Hepatocyte (in vitro differentiated cells): ENCODE data around the gene CAP2. TPM values are rescaled to one million over a fixed set of nuclear protein-coding genes. Genes with fewer than 3 reads are reported as not detected.
"Not testable (repeated sequence)": the region's sequence is repeated elsewhere in the genome, so short reads cannot be mapped to it uniquely, and the experiment has no call there.

Experiments
- DNase-seq: peaks from one replicate; pipeline ENCODE4 v3.0.0-alpha.2; 2016; ENCODE audit warnings: low spot score
- H2AFZ ChIP-seq: fragments of 200-600 bp; sonication (generic); 2 replicates; pipeline ENCODE4 v1.6.0; 2016; ENCODE audit warnings: antibody characterized with exemption, mild to moderate bottlenecking
- H3K27ac ChIP-seq: fragments of 200-600 bp; sonication (generic); 2 replicates; pipeline ENCODE4 v1.5.1; 2016; ENCODE audit warnings: mild to moderate bottlenecking
- H3K27me3 ChIP-seq: fragments of 200-600 bp; sonication (generic); 2 replicates; pipeline ENCODE4 v1.6.1; 2016
- H3K36me3 ChIP-seq: fragments of 200-600 bp; sonication (generic); replicated peaks from 2 replicates; pipeline ENCODE4 v1.5.1; 2016; ENCODE audit warnings: low read depth; ENCODE audit not compliant: insufficient read depth
- H3K4me1 ChIP-seq: fragments of 200-600 bp; sonication (generic); 2 replicates; pipeline ENCODE4 v1.5.1; 2016; ENCODE audit warnings: mild to moderate bottlenecking, moderate library complexity; ENCODE audit not compliant: insufficient read depth
- H3K4me2 ChIP-seq: fragments of 200-600 bp; sonication (generic); 2 replicates; pipeline ENCODE4 v1.6.0; 2016
- H3K4me3 ChIP-seq: fragments of 200-600 bp; sonication (generic); 2 replicates; pipeline ENCODE4 v1.5.1; 2016; ENCODE audit warnings: mild to moderate bottlenecking
- H3K79me2 ChIP-seq: fragments of 200-600 bp; sonication (generic); 2 replicates; pipeline ENCODE4 v1.6.0; 2017; ENCODE audit warnings: mild to moderate bottlenecking
- H3K9me2 ChIP-seq: fragments of 200-600 bp; sonication (generic); replicated peaks from 2 replicates; pipeline ENCODE4 v1.6.0; 2017; ENCODE audit warnings: mild to moderate bottlenecking; ENCODE audit not compliant: insufficient read depth
- H3K9me3 ChIP-seq: fragments of 200-600 bp; sonication (generic); 2 replicates; pipeline ENCODE4 v1.5.1; 2016; ENCODE audit warnings: low read depth, mild to moderate bottlenecking
- H4K20me1 ChIP-seq: fragments of 200-600 bp; sonication (generic); 2 replicates; pipeline ENCODE4 v1.6.0; 2016; ENCODE audit warnings: mild to moderate bottlenecking; ENCODE audit not compliant: insufficient read depth, poor library complexity, severe bottlenecking
- CTCF ChIP-seq: fragments of 200-600 bp; sonication (generic); IDR thresholded peaks from 2 replicates; pipeline ENCODE4 v1.5.1; 2016; ENCODE audit warnings: antibody characterized with exemption, mild to moderate bottlenecking; ENCODE audit not compliant: poor library complexity
- EZH2 ChIP-seq: fragments of 200-600 bp; sonication (generic); IDR thresholded peaks from 2 replicates; pipeline ENCODE4 v1.6.1; 2016; ENCODE audit warnings: antibody characterized with exemption, mild to moderate bottlenecking, borderline replicate concordance
- EZH2phosphoT487 ChIP-seq: fragments of 200-600 bp; sonication (generic); IDR thresholded peaks from one replicate; pipeline ENCODE4 v1.6.1; 2018; ENCODE audit warnings: antibody characterized with exemption, mild to moderate bottlenecking, low read depth, moderate library complexity; ENCODE audit not compliant: unreplicated experiment, severe bottlenecking
- WGBS: methylation state at CpG from one replicate; pipeline ENCODE4 v1.1.6; 2016; ENCODE audit warnings: low lambda C conversion rate; ENCODE audit errors: missing lambda C conversion rate; 5-methylcytosine and 5-hydroxymethylcytosine counted together
- polyA plus RNA-seq: library from polyadenylated mRNA; unstranded; fragments of >200 nt; fragmentation: Nextera tagmentation; extraction: Ambion mirVana; gene quantifications from 2 replicates; pipeline ENCODE4 v1.2.1, GENCODE V29; 2016
- total RNA-seq: library from RNA; depleted of rRNA; stranded (reverse); fragments of >200 nt; gene quantifications from 2 replicates; pipeline ENCODE4 v1.2.3, GENCODE V29; 2014

The CAP2 gene
- total and polyA plus RNA-seq, 2 experiments from 2014 or later: 6.5 to 8.7 TPM

- TF ChIP-seq EZH2phosphoT487 (no peak), CTCF (no peak), EZH2 (no peak)
- Histone ChIP-seq H3K27ac (no peak overlapping the region), H3K4me1 (no peaks in the 10 kb centered on the region), H3K4me3 (no peak overlapping the region), H4K20me1 (no peaks in the 10 kb centered on the region), H3K27me3 (no peaks in the 10 kb centered on the region), H3K4me2 (peak overlapping the region; percentile 13), H2AFZ (no peak overlapping the region), H3K9me3 (no peaks in the 10 kb centered on the region), H3K36me3 (no peaks in the 10 kb centered on the region), H3K79me2 (no peaks in the 10 kb centered on the region), H3K9me2 (no peaks in the 10 kb centered on the region)
- DNase-seq: no peak
- WGBS: 87% methylated on average over 42 of the region's 53 CpGs
Measured at GRCh38 chr6:17580518-17581048, 187.2 kb downstream of the CAP2 start.

GRCh38 chr6:17581282-17581681 is 187.9 kb downstream of the CAP2 start:
- not testable (repeated sequence) for H3K27me3 ChIP-seq, H3K4me2 ChIP-seq, H2AFZ ChIP-seq, H3K27ac ChIP-seq, H3K4me1 ChIP-seq, H3K79me2 ChIP-seq, H3K36me3 ChIP-seq, H3K9me2 ChIP-seq, H3K4me3 ChIP-seq, DNase-seq, H4K20me1 ChIP-seq, H3K9me3 ChIP-seq
- 95% methylated on average over 7 of the region's 7 CpGs for WGBS

GRCh38 chr6:17583811-17584210 is 190.4 kb downstream of the CAP2 start:
- H3K27me3 ChIP-seq: no peaks in the 10 kb centered on the region
- no peaks in the 10 kb centered on the region for H3K79me2 ChIP-seq
- H3K9me2 ChIP-seq: no peaks in the 10 kb centered on the region
- WGBS: 54% methylated on average over 5 of the region's 5 CpGs
- TF ChIP-seq CTCF (no peak), EZH2phosphoT487 (no peak), EZH2 (no peak)
- H3K36me3 ChIP-seq: no peaks in the 10 kb centered on the region
- H3K27ac ChIP-seq: no peak overlapping the region
- no peak overlapping the region for H3K4me2 ChIP-seq
- no peaks in the 10 kb centered on the region for H4K20me1 ChIP-seq
- no peak overlapping the region for H3K4me3 ChIP-seq
- H3K4me1 ChIP-seq: no peaks in the 10 kb centered on the region
- no peak for DNase-seq
- H3K9me3 ChIP-seq: no peaks in the 10 kb centered on the region
- no peak overlapping the region for H2AFZ ChIP-seq

GRCh38 chr6:17584241-17584803 is 190.9 kb downstream of the CAP2 start:
- peak overlapping the region; percentile 69 for H3K4me2 ChIP-seq
- H3K9me3 ChIP-seq: no peaks in the 10 kb centered on the region
- no peak overlapping the region for H3K27ac ChIP-seq
- no peak overlapping the region for H3K4me3 ChIP-seq
- 16% methylated on average over 7 of the region's 7 CpGs for WGBS
- no peak overlapping the region for H2AFZ ChIP-seq
- no peaks in the 10 kb centered on the region for H3K9me2 ChIP-seq
- TF ChIP-seq EZH2phosphoT487 (no peak), EZH2 (no peak)
- H3K79me2 ChIP-seq: no peaks in the 10 kb centered on the region
- no peaks in the 10 kb centered on the region for H3K27me3 ChIP-seq
- peak; percentile 79 for DNase-seq
- H3K36me3 ChIP-seq: no peaks in the 10 kb centered on the region
- no peaks in the 10 kb centered on the region for H4K20me1 ChIP-seq
- no peaks in the 10 kb centered on the region for H3K4me1 ChIP-seq
